Transverse colon (tissue), 4 donors: ENCODE results near the gene NEO1. TPM values are rescaled to one million over a fixed set of nuclear protein-coding genes. Genes with fewer than 3 reads are reported as not detected.

ENCODE experiments used
- DNase-seq: peaks from one replicate; pipeline ENCODE4 v3.0.0-alpha.2; 2019
- H3K27ac ChIP-seq, 4 donors: fragments of 200-600 bp; sonication (generic); 2 replicates each; pipeline ENCODE4 v1.5.1; 2016 to 2018; ENCODE audit warnings: inconsistent platforms in 4 of 4
- H3K27me3 ChIP-seq: fragments of 200-600 bp; sonication (generic); 2 replicates; pipeline ENCODE4 v1.5.1; 2017; ENCODE audit warnings: inconsistent platforms
- H3K36me3 ChIP-seq, 4 donors: fragments of 200-600 bp; sonication (generic); 2 replicates each; pipeline ENCODE4 v1.5.1; 2017 to 2019; ENCODE audit warnings: inconsistent platforms in 4 of 4
- H3K4me1 ChIP-seq, 4 donors: fragments of 200-600 bp; sonication (generic); 2 replicates each; pipeline ENCODE4 v1.5.1; 2017 to 2020; ENCODE audit warnings: inconsistent platforms in 4 of 4
- H3K4me3 ChIP-seq, 4 donors: fragments of 200-600 bp; sonication (generic); 1 replicate in 1 of 4; 2 replicates in 3 of 4; pipeline versions ENCODE4 v1.5.1 to v1.6.1; 2017 to 2019; ENCODE audit warnings: inconsistent platforms in 4 of 4
- H3K9me3 ChIP-seq, 2 donors: fragments of 200-600 bp; sonication (generic); 2 replicates each; pipeline ENCODE4 v1.5.1; 2017 to 2019; ENCODE audit warnings: inconsistent platforms in 2 of 2
- EP300 ChIP-seq: sonication (generic); formaldehyde crosslinking; IDR thresholded peaks from one replicate; pipeline ENCODE4 v1.6.1; 2017; ENCODE audit warnings: antibody characterized with exemption, low read depth
- POLR2A ChIP-seq: fragments of 450-650 bp; IDR thresholded peaks from one replicate; pipeline ENCODE4 v1.6.1; 2016; ENCODE audit warnings: antibody characterized with exemption, mild to moderate bottlenecking, moderate library complexity
- POLR2AphosphoS5 ChIP-seq, 3 donors: sonication (generic); formaldehyde crosslinking; IDR thresholded peaks; one replicate each; pipeline ENCODE4 v1.6.1; 2016; ENCODE audit warnings: antibody characterized with exemption in 3 of 3
- WGBS, 2 donors: methylation state at CpG; one replicate each; pipeline ENCODE4 v1.1.5; 2018; ENCODE audit warnings: low coverage in 1 of 2; 5-methylcytosine and 5-hydroxymethylcytosine counted together
- in situ Hi-C, 4 donors: fragments of 200-750 bp; cut with MboI; loops; one replicate each; pipeline versions ENCODE4 v1.15.0 to v1.15.1; 2017; ENCODE audit warnings: low sequenced_read_pairs in 3 of 4, low pct_ligation_motif_present in 1 of 4, low pct_unique_long_range_greater_than_20kb in 1 of 4
- intact Hi-C: fragments of 100-400 bp; cut with DNase I; formaldehyde crosslinking; loops from one replicate; pipeline ENCODE4 v1.15.1; 2023; ENCODE audit warnings: low total_unique reads
- total RNA-seq, 4 donors: library from RNA; depleted of rRNA; stranded (reverse); fragments of >200 nt; gene quantifications; one replicate each; pipeline ENCODE4 v1.1.0, GENCODE V29; 2016
- TF ChIP-seq, protein P1 (sequence below), 5 experiments: fragments of 200-600 bp in 3 of 5; fragments of 450-650 bp in 2 of 5; sonication (generic) in 3 of 5; IDR thresholded peaks; 1 replicate in 2 of 5; 2 replicates in 3 of 5; pipeline ENCODE4 v1.5.1; 2016 to 2017; ENCODE audit warnings: antibody characterized with exemption in 5 of 5, inconsistent platforms in 3 of 5, mild to moderate bottlenecking in 2 of 5, moderate library complexity in 1 of 5

Gene NEO1
- total RNA-seq, 4 donors from 2014 or later = 100 to 188 (median 135) TPM

- Histone ChIP-seq H3K36me3 (peaks cover 0 to 13% (median 0%) of the 10 kb centered on the region in 4 donors), H3K4me3 (no peak overlapping the region), H3K4me1 (peaks cover 0 to 20% (median 3%) of the 10 kb centered on the region in 4 donors), H3K9me3 (no peaks in the 10 kb centered on the region), H3K27me3 (no peaks in the 10 kb centered on the region), H3K27ac (no peak overlapping the region)
- intact Hi-C loops (no loop called here), in situ Hi-C loops (no loop called here)
- no peak for DNase-seq
- 52 to 55% methylated on average over 5 of the region's 5 CpGs for WGBS, 2 donors
- TF ChIP-seq POLR2A (no peak), POLR2AphosphoS5 (IDR thresholded peaks at IDR 0.05) (no peak), EP300 (no peak)
- TF ChIP-seq, protein P1, sequence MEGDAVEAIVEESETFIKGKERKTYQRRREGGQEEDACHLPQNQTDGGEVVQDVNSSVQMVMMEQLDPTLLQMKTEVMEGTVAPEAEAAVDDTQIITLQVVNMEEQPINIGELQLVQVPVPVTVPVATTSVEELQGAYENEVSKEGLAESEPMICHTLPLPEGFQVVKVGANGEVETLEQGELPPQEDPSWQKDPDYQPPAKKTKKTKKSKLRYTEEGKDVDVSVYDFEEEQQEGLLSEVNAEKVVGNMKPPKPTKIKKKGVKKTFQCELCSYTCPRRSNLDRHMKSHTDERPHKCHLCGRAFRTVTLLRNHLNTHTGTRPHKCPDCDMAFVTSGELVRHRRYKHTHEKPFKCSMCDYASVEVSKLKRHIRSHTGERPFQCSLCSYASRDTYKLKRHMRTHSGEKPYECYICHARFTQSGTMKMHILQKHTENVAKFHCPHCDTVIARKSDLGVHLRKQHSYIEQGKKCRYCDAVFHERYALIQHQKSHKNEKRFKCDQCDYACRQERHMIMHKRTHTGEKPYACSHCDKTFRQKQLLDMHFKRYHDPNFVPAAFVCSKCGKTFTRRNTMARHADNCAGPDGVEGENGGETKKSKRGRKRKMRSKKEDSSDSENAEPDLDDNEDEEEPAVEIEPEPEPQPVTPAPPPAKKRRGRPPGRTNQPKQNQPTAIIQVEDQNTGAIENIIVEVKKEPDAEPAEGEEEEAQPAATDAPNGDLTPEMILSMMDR (IDR thresholded peaks at IDR 0.05) = no peak
These were observed 86.9 kb downstream of the NEO1 start for GRCh38 chr15:73139041-73139743.

GRCh38 chr15:73139744-73140553, 87.7 kb downstream of the NEO1 start:
- Histone ChIP-seq H3K27me3 (no peaks in the 10 kb centered on the region), H3K4me3 (no peak overlapping the region), H3K36me3 (peaks cover 0 to 13% (median 0%) of the 10 kb centered on the region in 4 donors), H3K9me3 (no peaks in the 10 kb centered on the region), H3K4me1 (peaks cover 0 to 20% (median 3%) of the 10 kb centered on the region in 4 donors), H3K27ac (no peak overlapping the region)
- intact Hi-C loops = no loop called here
- WGBS, 2 donors = 73 to 88% methylated on average over 4 to 5 of the region's 5 CpGs
- in situ Hi-C loops = no loop called here
- DNase-seq = no peak
- TF ChIP-seq, protein P1 (IDR thresholded peaks at IDR 0.05) = no peak
- no peak for TF ChIP-seq EP300
- TF ChIP-seq POLR2A = no peak
- TF ChIP-seq POLR2AphosphoS5 (IDR thresholded peaks at IDR 0.05) = no peak

DNA sequence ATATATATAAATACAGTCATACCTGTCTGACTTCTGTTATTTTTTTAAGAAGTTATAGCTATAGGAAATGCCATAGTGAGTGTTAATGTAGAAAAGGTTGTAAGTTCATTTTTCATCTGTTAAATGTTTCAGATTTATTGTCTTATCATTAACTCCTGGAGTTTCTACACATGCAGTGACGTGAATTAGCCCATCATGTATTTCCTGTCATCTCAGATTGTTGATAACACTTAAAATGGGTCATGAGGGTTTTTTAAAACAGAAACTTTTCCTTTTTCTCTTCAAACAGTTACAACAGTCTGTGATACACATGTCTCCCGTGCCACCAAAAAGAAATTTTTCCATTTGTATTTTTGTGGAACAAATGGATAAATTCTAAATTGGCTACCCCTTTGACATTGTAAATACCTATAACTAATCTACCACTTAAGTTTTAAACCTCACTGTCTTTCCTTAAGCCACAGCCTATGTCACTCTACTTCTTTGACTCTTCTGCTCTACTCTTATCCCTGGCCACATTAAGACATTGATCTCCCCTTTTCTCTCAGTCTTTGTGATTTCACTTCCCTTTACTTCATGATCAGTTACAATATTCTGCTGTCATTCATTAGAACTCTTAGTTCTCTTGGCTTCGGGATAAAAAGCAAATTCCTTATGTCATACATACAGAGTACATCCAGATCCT, 89.1 kb downstream of the NEO1 start:
- 61 to 71% methylated on average over 3 of the region's 3 CpGs for WGBS, 2 donors

More for the DNA sequence above, 89.1 kb downstream of the NEO1 start:
- Histone ChIP-seq H3K27me3 (no peaks in the 10 kb centered on the region), H3K36me3 (peaks cover 0 to 11% (median 0%) of the 10 kb centered on the region in 4 donors), H3K4me1 (peaks cover 0 to 20% (median 3%) of the 10 kb centered on the region in 4 donors), H3K27ac (no peak overlapping the region), H3K9me3 (no peaks in the 10 kb centered on the region), H3K4me3 (no peak overlapping the region)
- in situ Hi-C loops = no loop called here
- no peak for DNase-seq
- TF ChIP-seq POLR2AphosphoS5 (IDR thresholded peaks at IDR 0.05) (no peak), EP300 (no peak), POLR2A (no peak)
- TF ChIP-seq, protein P1 (IDR thresholded peaks at IDR 0.05) = no peak
- intact Hi-C loops = no loop called here
